GM21447 (cell line): ENCODE data around the gene GPR158.
"Not testable (repeated sequence)": the region's sequence is repeated elsewhere in the genome, so short reads cannot be mapped to it uniquely, and the experiment has no call there.

Experiments
- ATAC-seq: cut with Tn5 transposase; IDR thresholded peaks from one replicate; pipeline ENCODE4 v1.9.1; 2021; ENCODE audit not compliant: unreplicated experiment

GPR158 gene, protein sequence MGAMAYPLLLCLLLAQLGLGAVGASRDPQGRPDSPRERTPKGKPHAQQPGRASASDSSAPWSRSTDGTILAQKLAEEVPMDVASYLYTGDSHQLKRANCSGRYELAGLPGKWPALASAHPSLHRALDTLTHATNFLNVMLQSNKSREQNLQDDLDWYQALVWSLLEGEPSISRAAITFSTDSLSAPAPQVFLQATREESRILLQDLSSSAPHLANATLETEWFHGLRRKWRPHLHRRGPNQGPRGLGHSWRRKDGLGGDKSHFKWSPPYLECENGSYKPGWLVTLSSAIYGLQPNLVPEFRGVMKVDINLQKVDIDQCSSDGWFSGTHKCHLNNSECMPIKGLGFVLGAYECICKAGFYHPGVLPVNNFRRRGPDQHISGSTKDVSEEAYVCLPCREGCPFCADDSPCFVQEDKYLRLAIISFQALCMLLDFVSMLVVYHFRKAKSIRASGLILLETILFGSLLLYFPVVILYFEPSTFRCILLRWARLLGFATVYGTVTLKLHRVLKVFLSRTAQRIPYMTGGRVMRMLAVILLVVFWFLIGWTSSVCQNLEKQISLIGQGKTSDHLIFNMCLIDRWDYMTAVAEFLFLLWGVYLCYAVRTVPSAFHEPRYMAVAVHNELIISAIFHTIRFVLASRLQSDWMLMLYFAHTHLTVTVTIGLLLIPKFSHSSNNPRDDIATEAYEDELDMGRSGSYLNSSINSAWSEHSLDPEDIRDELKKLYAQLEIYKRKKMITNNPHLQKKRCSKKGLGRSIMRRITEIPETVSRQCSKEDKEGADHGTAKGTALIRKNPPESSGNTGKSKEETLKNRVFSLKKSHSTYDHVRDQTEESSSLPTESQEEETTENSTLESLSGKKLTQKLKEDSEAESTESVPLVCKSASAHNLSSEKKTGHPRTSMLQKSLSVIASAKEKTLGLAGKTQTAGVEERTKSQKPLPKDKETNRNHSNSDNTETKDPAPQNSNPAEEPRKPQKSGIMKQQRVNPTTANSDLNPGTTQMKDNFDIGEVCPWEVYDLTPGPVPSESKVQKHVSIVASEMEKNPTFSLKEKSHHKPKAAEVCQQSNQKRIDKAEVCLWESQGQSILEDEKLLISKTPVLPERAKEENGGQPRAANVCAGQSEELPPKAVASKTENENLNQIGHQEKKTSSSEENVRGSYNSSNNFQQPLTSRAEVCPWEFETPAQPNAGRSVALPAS (N-terminal part only)

GRCh38 chr10:25174461-25175230 lies at the start of gene GPR158:
GPR158 (plus strand) TSS chr10:25175001; CDS start chr10:25175421, 420 bp downstream.
- no peak for ATAC-seq

GRCh38 chr10:25125201-25125611 lies 49.6 kb upstream of the GPR158 start:
- ATAC-seq, result no peak

DNA sequence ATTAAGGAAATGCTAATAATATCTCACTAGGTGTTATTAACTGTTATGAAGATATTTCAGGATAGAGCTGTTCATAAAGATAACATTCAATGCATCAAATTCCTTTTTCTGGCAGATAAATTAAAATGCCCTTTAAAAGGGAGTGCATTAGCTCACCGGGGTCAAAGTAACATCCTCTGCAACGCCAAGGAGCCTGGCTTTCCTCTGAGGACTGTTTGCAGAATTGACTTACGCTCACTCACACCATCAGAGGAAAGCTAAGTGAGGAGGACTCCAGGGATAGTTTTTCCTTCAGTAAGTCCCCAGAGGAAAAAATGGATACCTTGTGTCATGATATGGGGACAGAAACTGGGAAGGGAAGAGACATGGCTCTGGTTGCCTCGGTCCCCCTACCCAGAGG lies 45.2 kb upstream of the GPR158 start:
- no peak for ATAC-seq

DNA sequence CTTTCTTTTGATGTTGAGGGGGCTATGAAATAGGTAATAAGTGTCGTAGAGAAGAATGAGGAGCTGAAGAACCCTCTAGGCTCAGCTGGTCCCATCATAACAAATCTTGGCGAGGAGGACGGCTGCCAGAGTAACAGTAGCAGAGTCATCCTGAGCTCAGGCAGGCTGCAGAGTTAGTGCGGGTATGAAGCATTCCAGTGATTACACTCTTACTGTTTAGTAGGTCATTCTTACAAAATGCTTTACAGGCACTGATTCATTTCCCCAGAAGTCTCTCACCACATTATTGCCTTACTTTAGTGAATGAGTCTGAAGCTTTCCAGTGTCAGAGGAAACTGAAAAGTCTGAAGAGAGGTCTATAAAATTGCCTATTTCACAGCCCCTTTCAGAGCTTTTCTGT lies 43.9 kb upstream of the GPR158 start:
- ATAC-seq, result no peak

GRCh38 chr10:25142116-25142864 lies 32.5 kb upstream of the GPR158 start:
- ATAC-seq, result no peak

DNA sequence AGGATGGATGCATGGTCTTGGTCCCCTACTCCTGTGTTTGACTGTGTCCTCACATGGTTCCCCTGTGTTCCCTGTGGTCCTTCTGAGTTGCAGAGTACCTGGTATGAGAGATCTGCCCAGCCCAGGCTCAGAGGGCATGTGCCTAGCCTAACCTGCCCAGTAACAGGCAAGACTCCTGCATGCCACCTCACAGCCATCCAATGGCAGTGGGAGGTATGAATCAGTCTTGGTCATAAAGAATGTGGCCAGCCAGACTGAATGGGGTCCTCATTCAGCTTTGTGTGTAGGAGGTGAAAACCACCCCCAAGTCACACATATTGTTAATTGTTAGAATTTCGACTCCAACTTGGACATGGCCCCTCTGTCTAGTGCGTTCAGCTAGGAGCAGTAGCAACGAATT lies 17.2 kb upstream of the GPR158 start:
- ATAC-seq, result no peak

DNA sequence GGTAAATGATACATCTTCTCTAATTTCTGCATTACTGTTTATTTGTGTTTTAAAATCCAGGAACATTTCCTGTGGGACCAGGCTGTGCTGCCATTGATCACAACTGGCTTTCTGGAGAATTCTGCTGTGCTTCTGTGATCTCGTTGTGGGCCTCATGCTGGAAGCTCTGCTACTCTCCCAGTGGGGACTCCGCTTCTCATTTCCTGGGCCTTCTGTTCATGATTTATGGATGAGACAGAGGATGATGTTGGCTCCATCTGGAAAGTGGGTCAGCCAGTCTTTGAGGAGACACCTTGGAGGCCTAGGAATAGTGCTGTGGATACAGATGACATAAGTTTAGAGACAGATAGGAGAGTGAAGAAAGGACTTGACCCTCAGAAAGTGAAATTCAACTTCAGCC lies 15.2 kb upstream of the GPR158 start:
- no peak for ATAC-seq

GRCh38 chr10:25162391-25162790 lies 12.4 kb upstream of the GPR158 start:
- ATAC-seq, result no peak

DNA sequence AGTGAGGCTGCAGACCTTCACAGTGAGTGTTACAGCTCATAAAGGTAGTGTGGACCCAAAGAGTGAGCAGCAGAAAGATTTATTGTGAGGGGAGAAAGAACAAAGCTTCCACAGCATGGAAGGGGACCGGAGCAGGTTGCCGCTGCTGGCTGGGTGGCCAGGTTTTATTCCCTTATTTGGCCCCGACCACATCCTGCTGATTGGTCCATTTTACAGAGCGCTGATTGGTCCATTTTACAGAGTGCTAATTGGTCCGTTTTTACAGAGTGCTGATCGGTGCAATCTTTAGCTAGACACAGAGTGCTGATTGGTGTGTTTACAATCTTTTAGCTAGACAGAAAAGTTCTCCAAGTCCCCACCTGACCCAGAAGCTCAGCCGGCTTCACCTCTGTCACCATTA lies 11.3 kb upstream of the GPR158 start:
- not testable (repeated sequence) for ATAC-seq

GRCh38 chr10:25169740-25170139 lies 5.1 kb upstream of the GPR158 start:
- ATAC-seq, result no peak

DNA sequence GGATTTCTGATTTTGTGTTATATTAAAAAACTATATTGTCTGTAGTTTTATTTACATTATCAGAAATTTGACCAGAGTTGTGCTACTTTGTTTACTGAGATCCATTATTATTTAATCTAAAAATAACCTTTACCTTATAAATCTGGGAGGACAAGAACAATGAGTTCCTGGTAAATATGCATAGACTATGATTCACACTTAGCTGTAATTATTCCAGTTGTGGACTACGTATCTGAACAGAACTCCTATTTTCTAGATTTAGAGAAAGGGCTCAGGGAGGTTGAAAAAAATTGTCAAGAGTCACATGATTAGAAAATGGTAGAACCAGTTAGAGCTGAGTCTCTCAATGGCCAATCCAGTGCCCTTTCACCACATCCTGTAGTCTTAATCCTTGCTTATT lies 4.2 kb upstream of the GPR158 start:
- ATAC-seq, result no peak

GRCh38 chr10:25175527-25176420 lies 973 bp downstream of the GPR158 start:
- ATAC-seq, result no peak

DNA sequence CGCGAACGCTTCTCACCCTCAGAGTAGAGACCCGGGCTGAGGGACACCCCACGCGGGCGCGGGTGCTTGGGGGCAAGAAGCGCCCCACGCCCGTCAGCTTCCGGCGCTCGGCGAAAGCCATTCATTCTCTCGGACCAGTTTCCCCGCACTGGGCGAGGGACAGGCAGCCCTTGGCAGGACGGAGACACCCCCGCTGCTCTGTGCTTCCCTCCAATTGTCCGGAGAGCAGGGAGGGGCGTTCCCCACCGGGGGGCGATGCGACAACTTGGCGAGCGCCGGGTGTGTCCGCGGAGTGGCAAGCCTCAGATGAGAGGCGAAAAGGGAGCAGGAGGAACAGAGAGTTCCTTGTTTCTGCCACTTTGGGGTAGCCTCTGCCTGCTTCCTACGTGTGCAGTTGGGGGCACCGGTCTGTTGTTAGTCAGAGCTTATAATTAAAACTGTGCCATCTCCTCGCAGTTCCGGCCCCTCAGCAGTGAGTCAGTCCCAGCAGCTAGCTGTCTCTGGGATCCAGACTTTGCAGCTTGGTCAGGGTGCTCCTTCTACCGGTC lies 1.7 kb downstream of the GPR158 start:
- no peak for ATAC-seq

GRCh38 chr10:25177093-25177753 lies 2.4 kb downstream of the GPR158 start:
- ATAC-seq, result no peak

DNA sequence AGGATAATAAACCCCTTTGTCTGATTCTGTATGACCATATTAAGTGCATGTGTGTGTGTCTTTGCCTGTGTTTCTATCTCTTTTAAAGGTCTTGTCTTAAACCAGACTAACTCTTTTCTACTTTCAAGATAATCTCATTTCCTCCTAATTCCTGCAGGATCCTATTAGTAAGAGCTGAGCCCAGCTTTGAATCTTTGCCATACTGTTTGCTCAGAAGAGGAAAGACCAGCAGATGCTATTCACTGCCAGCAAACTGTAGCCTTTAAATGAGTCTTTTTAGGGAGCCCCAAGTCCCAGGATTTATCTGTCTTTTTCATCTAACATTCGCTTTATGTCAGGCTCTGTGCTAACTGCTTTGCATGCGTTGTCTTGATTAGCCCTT lies 2.9 kb downstream of the GPR158 start:
- no peak for ATAC-seq

- no peak for ATAC-seq
Measured at GRCh38 chr10:25178411-25178810, 3.6 kb downstream of the GPR158 start.

- ATAC-seq, result no peak
Measured at GRCh38 chr10:25180801-25181200, 6.0 kb downstream of the GPR158 start.

GRCh38 chr10:25182636-25183035 lies 7.8 kb downstream of the GPR158 start:
- ATAC-seq, result no peak
